A673 (cell line): ENCODE measurements around the gene ATP5F1C.

ENCODE experiments used
- EZH2 ChIP-seq: fragments of 200-600 bp; sonication (generic); IDR thresholded peaks from 2 replicates; pipeline ENCODE4 v1.6.1; 2017; ENCODE audit warnings: borderline replicate concordance, low read depth, mild to moderate bottlenecking, mixed read lengths, antibody characterized with exemption, low read length; ENCODE audit not compliant: poor library complexity, severe bottlenecking
- TF ChIP-seq, protein P1 (sequence below): fragments of 300-800, 200-600 bp; sonication (generic); conservative IDR thresholded peaks from 2 replicates; pipeline ENCODE4 v1.5.1; 2017; ENCODE audit warnings: low read depth, mild to moderate bottlenecking, antibody characterized with exemption, low read length, moderate library complexity, mixed read lengths

GRCh38 chr10:7773845-7774801, 13.9 kb upstream of the ATP5F1C start:
- TF ChIP-seq, protein P1, sequence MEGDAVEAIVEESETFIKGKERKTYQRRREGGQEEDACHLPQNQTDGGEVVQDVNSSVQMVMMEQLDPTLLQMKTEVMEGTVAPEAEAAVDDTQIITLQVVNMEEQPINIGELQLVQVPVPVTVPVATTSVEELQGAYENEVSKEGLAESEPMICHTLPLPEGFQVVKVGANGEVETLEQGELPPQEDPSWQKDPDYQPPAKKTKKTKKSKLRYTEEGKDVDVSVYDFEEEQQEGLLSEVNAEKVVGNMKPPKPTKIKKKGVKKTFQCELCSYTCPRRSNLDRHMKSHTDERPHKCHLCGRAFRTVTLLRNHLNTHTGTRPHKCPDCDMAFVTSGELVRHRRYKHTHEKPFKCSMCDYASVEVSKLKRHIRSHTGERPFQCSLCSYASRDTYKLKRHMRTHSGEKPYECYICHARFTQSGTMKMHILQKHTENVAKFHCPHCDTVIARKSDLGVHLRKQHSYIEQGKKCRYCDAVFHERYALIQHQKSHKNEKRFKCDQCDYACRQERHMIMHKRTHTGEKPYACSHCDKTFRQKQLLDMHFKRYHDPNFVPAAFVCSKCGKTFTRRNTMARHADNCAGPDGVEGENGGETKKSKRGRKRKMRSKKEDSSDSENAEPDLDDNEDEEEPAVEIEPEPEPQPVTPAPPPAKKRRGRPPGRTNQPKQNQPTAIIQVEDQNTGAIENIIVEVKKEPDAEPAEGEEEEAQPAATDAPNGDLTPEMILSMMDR: no peak
- TF ChIP-seq EZH2: no peak
